Body of pancreas (tissue), 4 donors: ENCODE measurements around the gene STON1. TPM values are rescaled to one million over a fixed set of nuclear protein-coding genes. Genes with fewer than 3 reads are reported as not detected.
"Not testable (repeated sequence)": the region's sequence is repeated elsewhere in the genome, so short reads cannot be mapped to it uniquely, and the experiment has no call there.

ENCODE experiments used
- ATAC-seq: fragments of 150-250 bp; one replicate; pipeline ENCODE4 v1.9.1; 2016
- DNase-seq, 4 donors: peaks; one replicate each; pipeline ENCODE4 v3.0.0-alpha.2; 2019
- H3K27ac ChIP-seq, 4 donors: fragments of 200-600 bp; sonication (generic); 1 replicate in 3 of 4; 2 replicates in 1 of 4; pipeline versions ENCODE4 v1.5.1 to v1.6.1; 2016 to 2019; ENCODE audit warnings: mild to moderate bottlenecking in 1 of 4, mixed read lengths in 1 of 4, moderate library complexity in 1 of 4
- H3K27me3 ChIP-seq, 2 donors: fragments of 200-600 bp; sonication (generic); one replicate each; pipeline ENCODE4 v1.6.0; 2016; ENCODE audit warnings: mild to moderate bottlenecking in 1 of 2
- H3K36me3 ChIP-seq, 2 donors: fragments of 200-600 bp; sonication (generic); replicated peaks in 1 of 2; 2 replicates each; pipeline ENCODE4 v1.5.1; 2016; ENCODE audit warnings: low read depth in 2 of 2; ENCODE audit not compliant: insufficient read depth in 1 of 2
- H3K4me1 ChIP-seq: fragments of 200-600 bp; sonication (generic); one replicate; pipeline ENCODE4 v1.6.0; 2016
- H3K4me3 ChIP-seq, 2 donors: fragments of 200-600 bp; sonication (generic); 1 replicate in 1 of 2; 2 replicates in 1 of 2; pipeline ENCODE4 v1.5.1; 2016 to 2019
- H3K9me3 ChIP-seq, 3 donors: fragments of 200-600 bp; sonication (generic); 1 replicate in 2 of 3; 2 replicates in 1 of 3; pipeline ENCODE4 v1.5.1; 2016
- CTCF ChIP-seq, 7 experiments: fragments of 450-650 bp in 4 of 7; fragments of 200-600 bp in 3 of 7; sonication (generic) in 3 of 7; IDR thresholded peaks; one replicate each; pipeline ENCODE4 v1.5.1; 2016 to 2019; ENCODE audit warnings: antibody characterized with exemption in 7 of 7
- POLR2A ChIP-seq, 3 donors: fragments of 450-650 bp; IDR thresholded peaks; one replicate each; pipeline ENCODE4 v1.6.1; 2016; ENCODE audit warnings: antibody characterized with exemption in 3 of 3, mild to moderate bottlenecking in 2 of 3
- WGBS, 2 donors: methylation state at CpG; one replicate each; pipeline ENCODE4 v1.1.5; 2017; 5-methylcytosine and 5-hydroxymethylcytosine counted together
- intact Hi-C: fragments of 100-400 bp; cut with DNase I; formaldehyde crosslinking; loops from one replicate; pipeline ENCODE4 v1.15.1; 2023
- total RNA-seq, 2 donors: library from RNA; depleted of rRNA; stranded (reverse); fragments of >200 nt; gene quantifications; one replicate each; pipeline ENCODE4 v1.1.0, GENCODE V29; 2016

Gene STON1
- total RNA-seq, 2 donors from 2014 or later, result 9.1 to 24.1 TPM

GRCh38 chr2:48512571-48512970 is 17.4 kb upstream of the STON1 start:
- Histone ChIP-seq H3K36me3 (peaks cover 0 to 10% of the 10 kb centered on the region in 2 donors), H3K4me3 (no peak overlapping the region), H3K9me3 (no peaks in the 10 kb centered on the region), H3K27ac (no peak overlapping the region), H3K4me1 (peaks cover 13% of the 10 kb centered on the region), H3K27me3 (no peaks in the 10 kb centered on the region)
- no peak for DNase-seq
- no peak for ATAC-seq
- intact Hi-C loops, result no loop called here
- WGBS, 2 donors, result 87 to 93% methylated on average over 4 of the region's 4 CpGs
- TF ChIP-seq CTCF (IDR thresholded peaks at IDR 0.05) (no peak), POLR2A (IDR thresholded peaks at IDR 0.05) (no peak)

GRCh38 chr2:48514348-48515003 is 15.5 kb upstream of the STON1 start:
- no peaks in the 10 kb centered on the region for H3K9me3 ChIP-seq
- no peak overlapping the region for H3K27ac ChIP-seq
- peaks cover 0 to 14% of the 10 kb centered on the region in 2 donors for H3K36me3 ChIP-seq
- WGBS, 2 donors, result 84 to 88% methylated on average over 9 of the region's 9 CpGs
- no peak overlapping the region for H3K4me3 ChIP-seq
- no peak for DNase-seq
- ATAC-seq, result no peak
- no peaks in the 10 kb centered on the region for H3K27me3 ChIP-seq
- TF ChIP-seq POLR2A (IDR thresholded peaks at IDR 0.05) (no peak), CTCF (IDR thresholded peaks at IDR 0.05) (no peak)
- intact Hi-C loops, result no loop called here
- no peaks in the 10 kb centered on the region for H3K4me1 ChIP-seq

- DNase-seq, result no peak
- no peak for TF ChIP-seq CTCF (IDR thresholded peaks at IDR 0.05)
- no peak for TF ChIP-seq POLR2A (IDR thresholded peaks at IDR 0.05)
- no peak for ATAC-seq
- H3K27ac ChIP-seq, result no peak overlapping the region
- 86 to 87% methylated on average over 6 of the region's 6 CpGs for WGBS, 2 donors
- intact Hi-C loops, result no loop called here
- H3K36me3 ChIP-seq, result peaks cover 0 to 14% of the 10 kb centered on the region in 2 donors
- H3K4me1 ChIP-seq, result no peaks in the 10 kb centered on the region
- no peaks in the 10 kb centered on the region for H3K9me3 ChIP-seq
- H3K27me3 ChIP-seq, result no peaks in the 10 kb centered on the region
- H3K4me3 ChIP-seq, result no peak overlapping the region
Observed at GRCh38 chr2:48515513-48515985, 14.4 kb upstream of the STON1 start.

GRCh38 chr2:48519593-48519992 is 10.4 kb upstream of the STON1 start:
- Histone ChIP-seq H3K4me3 (no peak overlapping the region), H3K9me3 (no peaks in the 10 kb centered on the region), H3K4me1 (no peaks in the 10 kb centered on the region), H3K27ac (no peak overlapping the region), H3K36me3 (peaks cover 0 to 11% of the 10 kb centered on the region in 2 donors), H3K27me3 (no peaks in the 10 kb centered on the region)
- no peak for TF ChIP-seq POLR2A (IDR thresholded peaks at IDR 0.05)
- TF ChIP-seq CTCF (IDR thresholded peaks at IDR 0.05), result no peak
- DNase-seq (no peak), ATAC-seq (no peak)
- 83 to 89% methylated on average over 11 of the region's 11 CpGs for WGBS, 2 donors
- intact Hi-C loops, result no loop called here

- H3K9me3 ChIP-seq, DNase-seq, H3K36me3 ChIP-seq, intact Hi-C loops, H3K4me1 ChIP-seq, H3K4me3 ChIP-seq, ATAC-seq, H3K27me3 ChIP-seq: not testable (repeated sequence)
- 88 to 89% methylated on average over 2 to 3 of the region's 3 CpGs for WGBS, 2 donors
- H3K27ac ChIP-seq, result peak overlapping the region in 1 of 4 donors; percentile 21
Observed at GRCh38 chr2:48524756-48525155, 5.2 kb upstream of the STON1 start.
